ENCODE results near the gene PCNX3.
A peak's percentile ranks its signal among the peaks of the same experiment; 100 is the strongest.
"Not testable (repeated sequence)": the region's sequence is repeated elsewhere in the genome, so short reads cannot be mapped to it uniquely, and the experiment has no call there.

Gene PCNX3

DNA sequence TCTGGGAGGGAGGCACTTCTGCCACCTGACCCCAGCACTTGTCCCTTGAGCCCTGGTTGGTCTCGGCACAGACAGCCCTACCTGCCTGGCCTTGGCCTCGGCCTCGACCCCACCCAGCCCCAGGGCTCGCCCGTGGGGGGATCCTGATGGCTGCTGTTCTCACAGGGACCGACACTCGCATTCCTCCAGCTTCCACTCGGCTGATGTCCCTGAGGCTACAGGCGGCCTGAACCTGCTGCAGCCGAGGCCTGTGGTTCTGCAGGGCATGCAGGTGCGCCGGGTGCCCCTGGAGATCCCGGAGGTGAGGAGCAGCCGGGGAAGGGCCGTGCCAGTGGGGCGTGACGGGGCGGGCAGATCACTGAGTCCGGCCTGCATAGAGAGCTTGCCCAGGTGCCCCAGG lies 5.1 kb downstream of the PCNX3 start:
- DNase-seq (ENCODE audit: low read depth), result no peak

DNA sequence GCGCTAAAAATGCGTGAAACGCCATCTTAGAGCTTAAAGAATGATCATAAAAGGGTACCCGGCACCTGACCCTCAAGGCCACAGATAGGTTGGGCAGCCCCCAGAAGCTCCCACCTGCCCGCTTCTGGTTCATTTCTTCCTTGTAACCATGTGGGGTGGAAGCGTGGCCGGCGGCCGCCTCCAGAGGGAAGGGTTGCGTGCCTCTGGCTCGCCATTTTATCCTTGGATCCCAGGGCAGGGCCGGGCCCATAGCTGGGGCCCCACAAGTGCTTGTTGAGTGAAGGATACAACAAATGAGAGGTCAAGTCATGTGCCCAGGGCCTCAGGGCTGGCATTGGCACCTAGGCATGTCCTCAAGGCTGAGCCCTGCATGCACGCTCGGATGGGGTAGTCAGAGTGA lies 5.9 kb downstream of the PCNX3 start:
- DNase-seq (ENCODE audit: low read depth), result no peak

DNA sequence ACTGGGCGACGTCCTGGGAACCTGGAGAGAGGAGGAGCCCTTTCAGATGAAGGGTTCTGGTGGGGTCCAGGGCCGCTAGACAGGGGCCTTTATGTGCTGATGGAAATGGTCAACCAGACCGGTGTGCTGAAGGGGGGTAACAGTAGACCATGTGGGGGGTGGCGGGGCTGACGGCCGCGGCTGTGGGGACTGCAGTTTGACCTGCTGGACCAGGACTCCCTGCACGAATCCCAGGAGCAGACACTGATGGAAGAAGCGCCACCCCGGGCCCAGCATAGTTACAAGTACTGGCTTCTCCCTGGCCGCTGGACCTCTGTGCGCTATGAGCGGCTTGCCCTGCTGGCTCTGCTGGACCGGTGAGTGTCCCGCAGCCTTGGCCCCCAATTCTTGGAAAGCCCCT lies 6.4 kb downstream of the PCNX3 start:
- DNase-seq (ENCODE audit: low read depth), result no peak

DNA sequence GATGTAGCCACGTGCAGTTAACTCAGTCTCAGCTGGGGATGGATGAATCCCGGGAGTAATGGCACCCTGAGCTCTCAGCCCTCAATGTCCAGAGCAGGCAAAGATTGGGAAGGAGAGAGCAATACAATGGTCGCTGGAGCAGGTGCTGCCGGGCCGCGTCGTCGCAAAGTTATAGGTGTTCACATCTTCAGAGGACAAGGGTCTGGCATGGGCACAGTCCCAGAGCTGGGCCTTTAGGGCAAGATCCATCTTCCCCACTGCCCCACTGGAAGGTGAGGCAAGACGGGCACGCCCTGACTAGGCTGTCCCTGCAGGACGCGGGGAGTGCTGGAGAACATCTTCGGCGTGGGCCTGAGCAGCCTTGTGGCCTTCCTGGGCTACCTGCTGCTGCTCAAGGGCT lies 7.6 kb downstream of the PCNX3 start:
- DNase-seq (ENCODE audit: low read depth), result no peak

DNA sequence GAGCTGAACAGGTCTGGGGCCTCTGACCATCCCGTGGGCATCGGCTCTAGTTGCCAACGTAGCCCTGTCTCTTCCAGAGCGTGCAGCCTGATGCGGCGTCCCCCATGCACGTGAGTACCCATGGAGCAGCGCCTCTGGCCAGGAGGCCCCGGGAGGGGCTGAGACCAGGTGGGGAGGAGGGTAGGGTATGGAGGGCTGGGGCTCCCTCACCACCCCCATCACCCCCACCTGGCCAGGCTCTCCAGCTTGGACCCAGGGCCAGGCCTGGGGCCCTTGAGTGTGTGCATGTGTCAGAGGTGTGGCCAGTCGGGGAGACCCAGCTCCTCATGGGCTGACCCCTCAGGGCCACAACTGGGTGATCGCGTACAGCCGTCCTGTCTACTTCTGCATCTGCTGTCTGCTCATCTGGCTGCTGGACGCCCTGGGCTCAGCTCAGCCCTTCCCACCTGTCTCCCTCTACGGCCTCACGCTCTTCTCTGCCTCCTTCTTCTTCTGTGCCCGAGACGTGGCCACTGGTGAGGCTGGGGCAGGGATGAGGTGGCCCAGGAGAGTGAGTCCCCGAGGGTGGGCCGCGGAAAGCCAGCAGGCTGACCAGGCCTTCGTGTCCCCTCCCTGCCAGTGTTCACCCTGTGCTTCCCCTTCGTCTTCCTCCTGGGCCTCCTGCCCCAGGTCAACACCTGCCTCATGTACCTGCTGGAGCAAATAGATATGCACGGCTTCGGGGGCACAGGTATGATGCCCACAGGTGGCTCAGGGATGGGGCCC lies 8.5 kb downstream of the PCNX3 start:
- no peak for DNase-seq (ENCODE audit: low read depth)

DNA sequence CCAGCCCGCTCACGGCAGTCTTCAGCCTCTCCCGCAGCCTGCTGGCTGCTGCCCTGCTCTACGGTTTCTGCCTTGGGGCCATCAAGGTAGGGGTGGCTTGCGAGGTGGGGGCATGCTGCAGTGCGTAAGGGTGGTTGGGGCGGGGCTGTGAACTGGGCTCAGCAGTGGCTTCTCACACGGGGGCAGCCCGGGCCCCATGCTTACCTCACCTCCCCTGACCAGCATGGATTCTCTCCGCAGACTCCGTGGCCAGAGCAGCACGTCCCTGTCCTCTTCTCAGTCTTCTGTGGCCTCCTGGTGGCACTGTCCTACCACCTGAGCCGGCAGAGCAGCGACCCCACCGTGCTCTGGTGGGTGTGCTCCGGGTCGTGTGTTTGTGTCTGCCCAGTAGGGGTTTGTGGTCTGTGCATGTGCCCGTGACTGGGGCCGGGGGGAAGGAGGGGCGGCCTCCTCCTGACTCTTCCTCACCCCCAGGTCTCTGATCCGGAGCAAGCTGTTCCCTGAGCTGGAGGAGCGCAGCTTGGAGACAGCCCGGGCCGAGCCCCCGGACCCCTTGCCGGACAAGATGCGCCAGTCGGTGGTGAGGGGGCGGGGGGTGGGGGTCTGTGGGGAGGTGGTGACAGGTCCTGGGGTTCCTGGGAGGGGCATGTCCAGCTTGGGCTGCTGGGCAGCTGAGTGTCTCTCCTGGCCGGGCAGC lies 9.5 kb downstream of the PCNX3 start:
- DNase-seq (ENCODE audit: low read depth), result no peak

DNA sequence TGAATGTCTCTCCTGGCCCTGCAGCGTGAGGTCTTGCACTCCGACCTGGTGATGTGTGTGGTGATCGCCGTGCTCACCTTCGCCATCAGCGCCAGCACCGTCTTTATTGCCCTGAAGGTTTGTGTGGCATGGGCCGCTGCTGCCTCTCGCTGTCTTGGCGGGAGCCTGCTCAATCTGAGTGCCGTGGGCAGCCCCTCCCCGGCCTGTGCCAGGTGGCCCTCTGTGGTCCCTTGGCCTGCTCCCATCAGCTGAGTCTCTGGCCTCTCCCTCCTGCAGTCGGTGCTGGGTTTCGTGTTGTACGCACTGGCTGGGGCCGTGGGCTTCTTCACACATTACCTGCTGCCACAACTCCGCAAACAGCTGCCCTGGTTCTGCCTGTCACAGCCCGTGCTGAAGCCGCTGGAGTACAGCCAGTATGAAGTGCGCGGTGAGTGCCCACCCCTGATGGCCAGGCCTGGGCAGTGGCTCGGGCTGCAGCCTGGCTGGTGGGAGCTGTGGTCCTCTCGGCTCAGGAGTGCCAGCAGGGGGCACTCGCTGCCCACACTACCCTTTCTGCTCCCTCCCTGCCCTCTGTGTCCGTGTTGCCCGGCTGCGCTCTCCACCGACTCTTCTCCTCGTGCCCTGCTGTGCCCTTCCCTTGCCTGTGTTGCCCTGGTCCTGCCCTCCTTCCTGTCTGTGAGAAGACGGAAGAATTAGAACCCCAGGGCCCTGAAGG lies 10.2 kb downstream of the PCNX3 start:
- DNase-seq (ENCODE audit: low read depth), result peak; percentile 26

DNA sequence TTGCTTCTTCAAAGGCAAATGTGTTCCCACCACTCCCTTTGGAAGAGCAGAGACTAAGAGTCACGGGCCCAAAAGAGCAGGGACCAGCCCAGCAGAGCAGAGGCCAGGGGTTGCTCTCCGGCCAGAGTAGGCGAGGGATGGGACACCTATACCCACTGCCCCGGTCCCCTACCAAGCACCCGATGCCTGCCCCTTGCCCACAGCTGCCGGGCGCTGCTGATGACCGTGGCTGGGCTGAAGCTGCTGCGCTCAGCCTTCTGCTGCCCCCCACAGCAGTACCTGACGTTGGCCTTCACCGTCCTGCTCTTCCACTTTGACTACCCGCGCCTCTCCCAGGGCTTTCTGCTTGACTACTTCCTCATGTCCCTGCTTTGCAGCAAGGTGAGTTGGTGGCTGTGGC lies 11.6 kb downstream of the PCNX3 start:
- no peak for DNase-seq (ENCODE audit: low read depth)

DNA sequence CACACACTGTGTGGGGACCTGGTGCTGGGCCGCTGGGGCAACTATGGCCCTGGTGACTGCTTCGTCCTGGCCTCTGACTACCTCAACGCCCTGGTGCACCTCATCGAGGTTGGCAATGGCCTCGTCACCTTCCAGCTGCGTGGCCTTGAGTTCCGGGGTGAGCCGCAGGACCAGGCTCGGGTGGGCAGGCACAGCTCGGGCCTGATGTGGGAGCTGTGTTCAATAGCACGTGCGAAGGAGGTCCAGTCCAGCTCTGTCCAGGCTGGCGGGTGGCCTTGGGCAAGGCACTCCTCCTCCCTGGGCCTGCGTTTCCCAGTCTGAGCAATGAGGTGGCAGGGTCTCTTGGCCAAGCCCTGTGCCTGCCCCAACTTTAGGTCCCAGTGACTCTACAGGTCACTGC lies 14.0 kb downstream of the PCNX3 start:
- no peak for DNase-seq (ENCODE audit: low read depth)

DNA sequence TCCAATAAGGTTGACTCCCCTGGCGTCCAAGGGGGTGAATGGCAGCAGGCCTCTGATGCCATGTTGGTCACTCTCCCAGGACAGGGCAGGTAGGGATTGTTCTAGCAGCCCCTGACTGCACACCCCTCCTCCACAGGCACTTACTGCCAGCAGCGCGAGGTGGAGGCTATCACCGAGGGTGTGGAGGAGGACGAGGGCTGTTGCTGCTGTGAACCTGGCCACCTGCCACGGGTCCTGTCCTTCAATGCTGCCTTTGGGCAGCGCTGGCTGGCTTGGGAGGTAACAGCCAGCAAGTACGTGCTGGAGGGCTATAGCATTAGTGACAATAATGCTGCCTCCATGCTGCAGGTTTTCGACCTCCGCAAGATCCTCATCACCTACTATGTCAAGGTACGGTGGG lies 14.6 kb downstream of the PCNX3 start:
- DNase-seq (ENCODE audit: low read depth), result no peak

DNA sequence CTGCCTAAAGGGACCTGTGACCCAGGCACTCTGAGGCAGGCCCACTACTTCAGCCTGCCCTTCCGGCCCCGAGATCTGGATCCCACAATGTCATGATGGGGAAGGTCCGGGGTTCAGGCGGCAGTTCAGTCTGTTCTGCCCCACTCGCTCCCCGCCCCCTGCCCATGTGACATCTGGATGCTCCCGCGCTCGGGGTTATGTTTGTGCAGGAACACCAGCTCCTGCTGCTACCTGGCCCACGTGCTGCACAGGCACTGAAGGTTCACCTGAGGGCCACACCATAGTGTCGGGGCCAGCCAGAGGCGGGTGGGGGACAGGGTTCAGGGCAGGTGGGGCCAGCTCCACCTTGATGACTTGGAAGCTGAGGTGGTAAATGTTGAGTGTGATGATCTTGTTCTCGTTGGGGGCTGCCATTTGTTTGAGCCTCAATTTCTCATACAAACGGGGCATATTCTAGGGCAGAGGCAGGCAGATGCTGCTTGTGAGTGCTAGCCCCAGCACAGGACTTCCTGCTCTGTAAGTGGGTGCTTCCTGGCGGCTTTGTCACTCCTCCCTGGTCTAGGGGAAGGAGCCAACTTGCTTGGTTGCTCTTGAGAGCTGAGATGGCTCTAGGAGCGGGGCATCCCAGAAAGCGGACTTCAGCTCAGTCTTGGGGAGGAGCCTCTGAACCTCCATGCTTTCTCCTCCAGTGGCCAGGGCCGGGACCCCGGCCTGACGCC lies 18.0 kb downstream of the PCNX3 start:
- DNase-seq (ENCODE audit: low read depth), result no peak

DNA sequence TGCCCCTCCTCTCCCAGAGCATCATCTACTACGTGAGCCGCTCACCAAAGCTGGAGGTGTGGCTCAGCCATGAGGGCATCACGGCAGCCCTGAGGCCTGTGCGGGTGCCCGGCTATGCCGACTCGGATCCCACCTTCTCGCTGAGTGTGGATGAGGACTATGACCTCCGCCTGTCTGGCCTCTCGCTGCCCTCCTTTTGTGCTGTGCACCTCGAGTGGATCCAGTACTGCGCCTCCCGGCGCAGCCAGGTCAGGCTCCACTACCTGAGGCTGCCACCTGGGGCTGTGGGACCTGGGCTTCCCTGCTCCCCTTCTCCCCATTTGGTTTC lies 18.5 kb downstream of the PCNX3 start:
- DNase-seq (ENCODE audit: low read depth), result no peak

DNA sequence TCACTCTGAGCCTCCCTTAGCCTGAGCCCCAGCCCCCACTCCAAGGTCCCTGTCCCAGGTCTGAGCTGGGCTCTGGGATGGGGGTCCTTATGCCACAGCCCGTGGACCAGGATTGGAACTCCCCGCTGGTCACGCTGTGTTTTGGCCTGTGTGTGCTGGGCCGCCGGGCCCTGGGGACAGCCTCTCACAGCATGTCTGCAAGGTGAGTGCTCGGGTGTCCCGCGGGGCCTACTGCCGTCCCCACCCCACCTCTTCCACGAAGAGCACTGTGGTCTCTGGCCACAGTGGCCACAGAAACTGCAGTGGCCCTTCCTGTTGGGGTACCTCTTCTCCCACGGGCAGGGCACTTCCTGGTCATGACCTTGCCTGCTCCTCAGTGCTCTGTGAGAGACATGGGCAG lies 18.9 kb downstream of the PCNX3 start:
- no peak for DNase-seq (ENCODE audit: low read depth)

DNA sequence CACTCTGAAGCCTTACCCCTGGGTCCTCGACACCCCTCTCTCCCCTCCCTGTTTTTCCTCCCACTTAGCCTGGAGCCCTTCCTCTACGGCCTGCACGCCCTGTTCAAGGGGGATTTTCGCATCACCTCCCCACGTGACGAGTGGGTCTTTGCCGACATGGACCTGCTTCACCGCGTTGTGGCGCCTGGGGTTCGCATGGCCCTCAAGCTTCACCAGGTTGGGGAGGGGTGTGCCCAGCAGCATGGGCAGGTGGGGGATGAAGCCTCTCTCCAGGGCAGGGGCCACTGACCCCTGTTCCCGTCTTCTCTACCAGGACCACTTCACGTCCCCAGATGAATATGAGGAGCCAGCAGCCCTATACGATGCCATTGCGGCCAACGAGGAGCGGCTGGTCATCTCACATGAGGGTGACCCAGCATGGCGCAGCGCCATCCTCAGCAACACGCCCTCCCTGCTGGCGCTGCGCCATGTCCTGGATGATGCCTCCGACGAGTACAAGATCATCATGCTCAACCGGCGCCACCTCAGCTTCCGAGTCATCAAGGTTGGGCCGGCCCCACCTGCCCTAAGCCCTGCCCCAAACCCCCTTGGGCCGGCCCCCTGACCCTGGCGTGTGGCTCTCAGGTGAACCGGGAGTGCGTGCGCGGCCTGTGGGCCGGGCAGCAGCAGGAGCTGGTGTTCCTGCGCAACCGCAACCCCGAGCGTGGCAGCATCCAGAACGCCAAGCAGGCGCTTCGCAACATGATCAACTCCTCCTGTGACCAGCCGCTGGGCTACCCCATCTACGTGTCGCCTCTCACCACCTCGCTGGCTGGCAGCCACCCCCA lies 19.5 kb downstream of the PCNX3 start:
- DNase-seq (ENCODE audit: low read depth), result no peak

DNA sequence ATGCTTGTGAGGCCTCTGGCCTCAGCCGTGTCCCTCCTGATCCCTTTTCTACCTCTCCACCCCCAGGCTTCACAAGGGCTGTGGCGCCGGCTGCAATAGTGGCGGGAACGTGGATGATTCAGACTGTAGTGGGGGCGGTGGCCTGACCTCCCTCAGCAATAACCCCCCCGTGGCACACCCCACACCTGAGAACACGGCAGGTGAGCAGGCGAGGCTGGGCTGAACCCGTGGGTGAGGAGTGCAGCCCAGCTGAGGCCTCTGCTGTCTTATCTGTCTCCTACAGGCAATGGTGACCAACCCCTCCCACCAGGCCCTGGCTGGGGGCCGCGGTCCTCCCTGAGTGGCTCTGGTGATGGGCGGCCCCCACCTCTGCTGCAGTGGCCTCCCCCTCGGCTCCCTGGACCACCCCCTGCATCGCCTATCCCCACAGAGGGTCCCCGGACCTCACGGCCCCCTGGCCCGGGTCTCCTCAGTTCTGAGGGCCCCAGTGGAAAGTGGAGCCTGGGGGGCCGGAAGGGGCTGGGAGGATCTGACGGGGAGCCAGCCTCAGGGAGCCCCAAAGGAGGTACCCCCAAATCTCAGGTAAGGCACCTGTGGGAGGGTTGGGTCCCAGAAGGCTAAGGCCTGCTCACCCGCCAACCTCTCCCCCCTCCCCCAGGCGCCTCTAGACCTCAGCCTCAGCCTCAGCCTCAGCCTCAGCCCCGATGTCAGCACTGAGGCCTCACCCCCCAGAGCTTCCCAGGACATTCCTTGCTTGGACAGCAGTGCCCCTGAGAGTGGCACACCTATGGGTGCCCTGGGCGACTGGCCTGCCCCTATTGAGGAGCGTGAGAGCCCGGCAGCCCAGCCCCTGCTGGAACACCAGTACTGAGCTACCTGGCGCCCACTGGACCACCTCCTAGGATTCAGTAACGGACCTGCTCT lies 20.8 kb downstream of the PCNX3 start:
- DNase-seq (ENCODE audit: low read depth), result no peak

DNA sequence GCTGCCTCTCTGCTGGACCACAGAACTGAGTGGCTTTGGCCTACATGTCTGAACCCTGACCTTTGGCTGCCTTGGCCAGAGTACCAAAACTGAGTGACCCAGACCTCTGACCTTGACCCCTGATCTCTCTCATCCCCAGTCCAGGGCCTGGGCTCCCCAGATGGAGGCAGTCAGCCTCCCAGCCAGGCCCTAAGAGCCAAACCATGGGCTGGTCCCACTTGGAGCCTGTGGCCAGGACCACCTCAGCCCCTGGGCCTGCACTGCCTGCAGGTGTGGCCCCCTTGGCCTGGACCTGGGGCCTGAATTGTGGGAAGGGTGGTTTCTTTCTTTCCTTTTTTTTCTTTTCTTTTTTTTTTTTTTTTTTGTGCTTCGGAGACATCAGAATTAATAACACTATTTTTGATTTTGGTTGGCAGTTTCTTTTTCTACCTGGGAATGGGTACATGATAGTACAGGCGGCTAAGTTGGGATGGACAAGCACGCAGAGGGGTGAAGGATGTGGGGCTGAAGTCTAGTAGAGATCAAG lies 21.5 kb downstream of the PCNX3 start:
- DNase-seq (ENCODE audit: low read depth), result no peak

DNA sequence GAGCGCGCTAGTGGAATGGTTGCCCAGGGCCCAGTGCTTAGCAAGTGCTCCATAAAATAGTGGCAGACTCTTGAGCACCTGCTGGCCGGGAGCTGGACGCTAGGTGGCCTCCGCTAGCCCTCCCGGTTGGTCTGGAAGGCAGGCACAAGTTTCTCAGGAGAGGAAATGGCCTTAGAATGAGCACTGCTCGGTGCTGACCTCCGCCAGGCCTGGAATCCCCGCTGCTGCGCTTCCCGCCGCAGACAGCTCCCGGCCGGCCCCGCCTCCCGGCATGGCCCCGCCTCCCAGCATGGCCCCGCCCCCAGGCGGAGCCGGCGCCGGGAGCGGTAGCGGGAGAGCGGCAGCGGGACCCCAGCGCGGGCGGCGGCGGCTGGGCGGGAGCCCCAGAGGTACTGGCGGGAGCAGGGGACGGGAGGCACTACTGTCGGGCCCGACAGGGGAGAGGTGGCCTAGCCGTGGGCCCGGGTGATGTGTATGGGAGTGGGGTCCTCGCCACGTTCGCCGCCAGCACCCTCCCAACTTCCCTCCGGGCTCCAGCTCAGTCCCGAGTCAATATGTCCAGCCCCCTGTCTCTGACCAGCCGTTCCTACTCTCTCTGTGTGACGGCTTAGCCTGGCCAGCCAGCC lies 22.3 kb downstream of the PCNX3 start, which contains the start of gene SIPA1:
TSS of gene SIPA1 (plus strand) at position 308 of the 626 bp plus-strand sequence. CDS start 2,821 bp downstream, outside the sequence.
- peak; percentile 56 for DNase-seq (ENCODE audit: low read depth)

DNA sequence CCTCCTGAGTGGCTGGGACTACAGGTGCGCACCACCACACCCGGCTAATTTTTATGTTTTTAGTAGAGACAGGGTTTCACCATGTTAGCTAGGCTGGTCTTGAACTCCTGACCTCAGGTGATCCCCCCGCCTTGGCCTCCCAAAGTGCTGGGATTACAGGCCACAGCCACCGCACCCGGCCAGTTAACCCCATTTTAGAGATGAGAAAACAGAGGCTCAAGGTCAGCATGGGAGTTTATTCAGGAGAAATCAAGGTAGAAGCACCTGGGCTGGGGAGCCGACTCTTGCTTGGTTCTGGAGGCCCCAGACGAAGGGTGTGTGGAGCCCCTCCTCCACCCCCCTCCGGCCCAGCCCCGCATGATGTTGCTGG lies 23.6 kb downstream of the PCNX3 start:
- not testable (repeated sequence) for DNase-seq (ENCODE audit: low read depth)

DNA sequence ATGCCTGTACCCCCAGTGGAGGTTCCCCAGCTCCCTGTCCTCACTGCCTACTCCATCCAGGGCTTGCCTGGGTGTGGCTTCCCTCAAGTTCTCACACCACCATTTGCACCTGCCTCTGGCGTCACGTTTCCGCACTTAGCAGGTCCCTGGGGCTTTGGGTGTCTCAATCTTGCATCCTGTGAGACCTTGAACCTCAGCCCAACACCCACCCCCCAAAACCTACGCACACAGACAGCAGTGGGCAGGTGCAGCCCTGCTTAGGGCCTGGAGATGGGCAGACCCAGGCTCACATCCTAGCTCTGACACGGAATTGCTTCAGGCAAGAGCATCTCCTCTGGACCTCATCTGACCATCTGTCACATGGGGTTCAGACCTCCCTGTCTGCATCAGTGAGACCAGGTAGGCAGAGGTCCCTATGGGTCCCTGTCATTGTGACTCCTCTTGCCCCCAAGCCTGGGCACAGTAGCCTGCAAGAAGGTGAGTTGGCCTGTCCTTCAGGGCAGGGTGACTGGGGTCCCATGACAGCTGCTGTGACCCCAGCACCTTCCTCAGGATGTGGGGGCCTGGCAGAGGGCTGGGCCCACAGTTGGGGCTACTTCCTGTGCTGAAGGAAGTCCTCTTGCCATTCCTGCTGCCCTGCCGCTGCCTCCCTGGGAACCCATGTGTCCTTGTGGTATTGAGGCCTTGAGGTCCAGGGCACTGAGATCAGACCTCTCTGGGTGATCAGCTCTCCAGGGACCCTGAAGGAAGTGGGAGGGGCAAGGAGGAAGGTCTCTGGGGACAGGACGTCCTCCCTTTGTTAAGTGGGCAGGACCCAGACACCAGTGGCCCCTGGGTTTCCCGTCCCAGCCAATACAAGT lies 24.3 kb downstream of the PCNX3 start:
- peak; percentile 61 for DNase-seq (ENCODE audit: low read depth)
